SJCRH30 (cell line): ENCODE results near the gene LCE5A. TPM values are rescaled to one million over a fixed set of nuclear protein-coding genes. Genes with fewer than 3 reads are reported as not detected.
"Not testable (repeated sequence)": the region's sequence is repeated elsewhere in the genome, so short reads cannot be mapped to it uniquely, and the experiment has no call there.

Experiments used
- DNase-seq, 2 experiments: peaks; one replicate each; pipeline ENCODE4 v3.0.0-alpha.2; 2015 to 2020
- H3K27ac ChIP-seq: fragments of 250-450 bp; sonication (Bioruptor Pico); 2 replicates; pipeline ENCODE4 v1.5.1; 2020; ENCODE audit warnings: mild to moderate bottlenecking, moderate library complexity
- H3K27me3 ChIP-seq: fragments of 250-450 bp; sonication (Bioruptor Pico); 2 replicates; pipeline ENCODE4 v1.5.1; 2020; ENCODE audit warnings: mild to moderate bottlenecking, moderate library complexity
- H3K36me3 ChIP-seq: fragments of 250-450 bp; sonication (Bioruptor Pico); 2 replicates; pipeline ENCODE4 v1.5.1; 2020; ENCODE audit warnings: mild to moderate bottlenecking, moderate library complexity
- H3K4me1 ChIP-seq: fragments of 250-450 bp; sonication (Bioruptor Pico); 2 replicates; pipeline ENCODE4 v1.5.1; 2020; ENCODE audit warnings: mild to moderate bottlenecking, moderate library complexity
- H3K4me3 ChIP-seq: fragments of 250-450 bp; sonication (Bioruptor Pico); 2 replicates; pipeline ENCODE4 v1.5.1; 2020; ENCODE audit warnings: mild to moderate bottlenecking, moderate library complexity
- H3K9me3 ChIP-seq: fragments of 250-450 bp; sonication (Bioruptor Pico); replicated peaks from 2 replicates; pipeline ENCODE4 v1.5.1; 2020; ENCODE audit warnings: mild to moderate bottlenecking, moderate library complexity
- total RNA-seq: library from RNA; depleted of rRNA; stranded (reverse); fragments of >200 nt; shearing (Covaris generic); gene quantifications from 2 replicates; pipeline ENCODE4 v1.2.3, GENCODE V29; 2014; rRNA removed

The LCE5A gene
- total RNA-seq, 1 experiment from 2014 or later: not detected

- no peaks in the 10 kb centered on the region for H3K9me3 ChIP-seq
- DNase-seq: peak in 1 of 2 experiments; percentile 15
- H3K36me3 ChIP-seq: no peaks in the 10 kb centered on the region
- H3K4me3 ChIP-seq: no peak overlapping the region
- no peaks in the 10 kb centered on the region for H3K27me3 ChIP-seq
- no peaks in the 10 kb centered on the region for H3K4me1 ChIP-seq
- H3K27ac ChIP-seq: no peak overlapping the region
Measured at GRCh38 chr1:152543820-152544219, 33.2 kb downstream of the LCE5A start.

- H3K27me3 ChIP-seq: no peaks in the 10 kb centered on the region
- H3K36me3 ChIP-seq: no peaks in the 10 kb centered on the region
- no peaks in the 10 kb centered on the region for H3K4me1 ChIP-seq
- no peak overlapping the region for H3K4me3 ChIP-seq
- DNase-seq: no peak
- H3K27ac ChIP-seq: no peak overlapping the region
- H3K9me3 ChIP-seq: no peaks in the 10 kb centered on the region
Measured at GRCh38 chr1:152546704-152547103, 36.1 kb downstream of the LCE5A start.

- not testable (repeated sequence) for H3K4me1 ChIP-seq, H3K27me3 ChIP-seq, H3K36me3 ChIP-seq, H3K27ac ChIP-seq, H3K4me3 ChIP-seq, H3K9me3 ChIP-seq, DNase-seq
Measured at GRCh38 chr1:152548358-152548757, 37.8 kb downstream of the LCE5A start.

Other genes starting within 250 kb of the LCE5A start
- gene FLG, start 185.6 kb upstream of the LCE5A start, total RNA-seq: 0.03 and 0.04 TPM in 2 replicates
- not detected in 2 replicates for gene FLG2, start 150.8 kb upstream of the LCE5A start, total RNA-seq
- gene CRNN, start 96.5 kb upstream of the LCE5A start, total RNA-seq: not detected in 2 replicates
- gene CRCT1, start 3.7 kb downstream of the LCE5A start, total RNA-seq: not detected in 2 replicates
- gene LCE3E, start 56.0 kb downstream of the LCE5A start, total RNA-seq: not detected in 2 replicates
- not detected in 2 replicates for gene LCE3D, start 69.7 kb downstream of the LCE5A start, total RNA-seq
- gene LCE3C, start 89.4 kb downstream of the LCE5A start, total RNA-seq: not detected in 2 replicates
- not detected in 2 replicates for gene LCE3B, start 103.0 kb downstream of the LCE5A start, total RNA-seq
- not detected in 2 replicates for gene LCE3A, start 112.3 kb downstream of the LCE5A start, total RNA-seq
- gene LCE2D, start 152.6 kb downstream of the LCE5A start, total RNA-seq: not detected in 2 replicates
- gene LCE2C, start 164.5 kb downstream of the LCE5A start, total RNA-seq: not detected in 2 replicates
- gene LCE2B, start 175.3 kb downstream of the LCE5A start, total RNA-seq: not detected in 2 replicates
- gene LCE2A, start 187.5 kb downstream of the LCE5A start, total RNA-seq: not detected in 2 replicates
- not detected in 2 replicates for gene LCE4A, start 197.4 kb downstream of the LCE5A start, total RNA-seq
- gene KPRP, start 247.2 kb downstream of the LCE5A start, total RNA-seq: not detected in 2 replicates